Bone marrow (tissue), 2 donors: ENCODE data around the gene CMSS1.

Source experiments
- DNase-seq, 2 donors: peaks; one replicate each; lab custom pipeline; 2025; lab: John Stamatoyannopoulos, UW

The CMSS1 gene

DNA sequence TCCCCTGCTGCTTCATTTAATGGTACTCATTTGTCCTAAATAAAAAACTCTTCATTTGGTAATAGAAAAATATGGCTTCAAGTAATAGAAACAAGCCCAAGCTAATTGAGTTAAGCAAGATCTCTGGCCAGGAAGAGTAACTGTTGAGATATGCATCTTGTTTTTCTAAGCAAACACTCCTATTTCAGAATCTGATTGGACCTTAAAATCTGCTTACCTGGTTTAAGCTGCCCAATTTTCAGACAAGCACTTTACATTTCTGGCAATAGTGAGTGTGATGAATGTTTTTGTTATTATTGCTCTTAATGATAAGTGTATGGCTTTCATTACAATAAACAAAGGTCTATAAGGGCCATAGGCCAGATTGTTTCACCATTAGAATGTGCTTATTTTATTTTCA lies 86.2 kb downstream of the CMSS1 start:
- no peak for DNase-seq

- DNase-seq, result no peak
Measured at GRCh38 chr3:99907959-99908544, 90.4 kb downstream of the CMSS1 start.

DNA sequence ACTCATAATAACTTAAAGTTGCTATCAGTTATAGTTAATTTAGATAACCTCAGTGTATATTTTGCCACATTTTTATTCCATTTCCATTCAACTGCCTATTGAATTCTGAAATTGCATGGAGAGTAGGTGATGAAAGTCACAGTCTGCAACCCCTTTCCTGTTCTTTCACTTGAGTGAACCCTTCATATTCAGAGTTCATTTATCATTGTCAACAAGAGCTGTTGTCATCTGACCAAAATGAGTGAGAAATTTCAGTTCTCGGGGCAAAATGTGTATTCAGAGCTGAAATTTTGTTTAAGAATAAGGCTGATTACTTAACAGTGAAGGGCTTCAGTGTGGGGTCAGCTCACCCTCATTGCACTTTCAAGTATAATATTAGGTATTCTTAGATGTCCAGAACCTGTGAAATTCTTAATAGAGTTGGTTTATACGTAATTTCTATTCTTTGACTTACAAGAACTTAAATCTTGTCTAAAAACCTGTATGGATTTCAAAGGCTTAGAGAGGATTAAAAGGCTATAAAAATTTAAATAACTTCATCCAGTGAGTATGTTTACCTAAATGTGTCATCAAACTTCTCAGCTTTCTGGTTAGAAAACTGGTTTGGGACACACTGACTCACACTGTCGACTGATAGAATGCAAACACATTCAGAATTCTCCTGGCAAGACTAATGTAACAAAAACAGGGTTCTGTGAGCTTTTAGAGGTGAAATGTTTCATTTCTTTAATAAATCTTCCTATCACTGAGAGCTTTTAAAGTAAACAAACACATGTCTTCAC lies 92.2 kb downstream of the CMSS1 start:
- DNase-seq, result no peak

DNA sequence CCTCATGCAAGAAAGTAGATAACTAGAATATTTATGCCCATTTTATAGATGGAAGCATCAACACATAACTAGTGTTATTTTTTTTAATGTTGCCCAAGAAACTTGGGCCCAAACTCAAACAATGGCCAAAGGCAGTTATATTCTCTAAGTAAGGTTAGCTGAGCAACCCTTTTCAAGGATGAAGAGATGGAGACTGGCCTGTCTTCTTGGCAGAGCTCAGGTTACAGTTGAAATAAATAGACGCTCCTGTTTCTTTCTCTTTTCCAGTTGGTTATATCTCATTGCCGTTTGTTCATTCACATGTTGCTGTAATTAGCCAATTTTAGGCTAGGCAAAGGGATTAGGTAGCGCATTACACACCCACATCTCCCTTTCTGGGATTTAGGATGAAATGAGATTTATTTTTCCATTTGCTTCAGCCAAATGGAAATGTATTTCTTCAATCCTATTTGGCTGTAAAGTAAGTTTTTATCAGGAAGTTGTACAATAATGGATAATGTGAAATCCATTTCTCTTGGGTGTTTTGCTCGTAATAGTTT lies 93.2 kb downstream of the CMSS1 start:
- DNase-seq, result no peak

- DNase-seq, result no peak
Measured at GRCh38 chr3:99911433-99911832, 93.8 kb downstream of the CMSS1 start.

DNA sequence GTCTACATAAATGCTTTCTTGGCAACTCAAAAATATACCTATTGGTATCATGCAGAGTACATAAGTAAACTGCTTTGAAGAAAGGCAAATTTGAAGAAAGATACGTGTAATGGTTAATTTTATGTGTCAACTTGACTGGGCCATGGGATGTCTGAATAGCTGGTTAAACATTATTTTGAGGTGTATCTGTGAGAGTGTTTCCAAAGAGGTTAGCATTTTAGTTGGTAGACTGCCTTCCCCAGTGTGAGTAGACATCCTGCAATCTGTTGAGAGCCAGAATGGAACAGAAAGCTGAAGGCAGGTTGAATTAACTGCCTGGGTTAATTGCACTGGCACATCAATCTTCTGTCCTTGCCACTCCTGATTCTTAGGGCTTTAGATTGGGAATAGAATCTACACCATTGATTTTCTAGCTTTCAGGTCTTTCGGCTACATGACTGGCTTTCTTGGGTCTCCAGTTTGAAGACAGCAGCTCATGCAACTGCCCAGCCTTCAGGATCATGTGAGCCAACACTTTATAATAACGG lies 98.3 kb downstream of the CMSS1 start:
- no peak for DNase-seq

DNA sequence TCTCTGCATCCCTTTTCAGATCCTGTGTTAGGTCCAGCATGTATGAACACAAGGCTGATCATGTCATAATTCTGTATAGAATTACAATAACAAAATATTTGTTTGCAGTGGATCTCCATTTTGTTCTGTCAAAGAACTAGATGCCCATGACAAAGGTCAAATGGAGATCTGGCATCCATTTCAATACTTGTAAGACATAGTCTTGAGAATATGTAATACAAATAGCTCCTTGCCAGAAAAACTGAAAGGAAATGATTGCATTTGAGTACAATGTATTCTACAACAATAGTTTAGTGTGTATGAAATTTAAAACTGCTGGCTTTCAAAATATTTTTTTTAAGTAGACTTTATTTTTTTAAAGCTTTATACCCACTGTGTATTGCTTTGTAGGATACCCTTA lies 101.1 kb downstream of the CMSS1 start:
- DNase-seq, result no peak

DNA sequence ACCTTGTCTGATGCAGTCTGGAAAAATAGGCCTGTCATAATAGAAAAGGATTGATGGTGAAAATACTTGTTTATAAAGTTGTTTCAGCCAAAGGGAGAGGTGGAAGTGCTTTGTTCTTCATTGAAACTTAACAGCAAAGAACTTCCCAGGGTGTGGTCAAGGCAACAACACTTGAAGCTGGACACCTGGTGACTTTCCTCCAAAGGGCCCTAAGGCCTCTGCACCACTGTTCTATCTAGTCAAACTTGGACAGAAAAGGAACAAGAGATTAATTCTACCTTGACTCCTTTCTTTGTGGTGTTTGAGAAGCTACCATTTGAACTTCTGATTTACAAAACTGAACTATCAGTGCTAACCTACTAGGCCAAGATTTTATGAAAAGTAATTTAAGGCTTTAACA lies 102.0 kb downstream of the CMSS1 start:
- DNase-seq, result no peak

DNA sequence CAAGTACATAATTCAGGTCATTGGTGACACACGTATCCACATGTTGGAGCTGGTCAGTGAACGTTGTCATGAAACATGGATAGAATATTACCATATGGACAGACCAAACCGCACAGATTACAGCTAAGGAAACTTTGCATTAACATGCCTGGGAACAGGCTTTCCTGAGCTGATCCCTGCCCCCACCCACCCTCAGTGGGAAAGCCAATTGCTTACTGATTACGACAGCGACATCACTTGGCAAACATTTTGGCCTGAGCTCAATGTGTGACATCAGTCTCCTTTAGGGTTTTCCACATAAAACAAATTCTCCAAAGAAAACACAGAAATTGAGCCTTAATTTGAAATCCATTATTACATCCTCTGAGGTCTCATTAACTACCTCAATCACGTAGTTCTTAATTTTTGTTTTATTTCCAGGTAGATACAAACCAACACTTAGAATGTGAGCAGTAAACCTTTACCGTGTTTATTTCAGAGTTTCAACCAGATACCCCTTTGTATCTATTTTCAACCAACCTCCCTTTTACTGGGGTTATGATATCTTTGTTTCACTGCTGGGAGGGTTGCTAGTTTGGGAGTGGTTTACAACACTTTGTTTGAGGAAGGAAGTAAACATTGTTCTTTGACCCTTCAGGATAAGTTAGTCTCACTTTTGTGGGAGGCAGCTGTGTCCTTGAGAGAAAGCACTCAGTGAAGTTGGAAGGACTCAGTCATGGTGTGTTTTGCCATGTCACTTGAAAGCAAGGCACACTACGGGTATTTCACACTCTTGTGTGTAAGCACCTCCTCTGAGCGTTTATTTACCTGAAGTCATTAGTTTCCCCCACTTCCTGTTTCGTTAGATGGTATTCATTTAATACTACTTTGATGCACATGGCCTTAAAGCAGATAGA lies 103.1 kb downstream of the CMSS1 start:
- DNase-seq, result peak in 1 of 2 donors; percentile 31

GRCh38 chr3:99921377-99921695 lies 103.7 kb downstream of the CMSS1 start:
- DNase-seq, result no peak

- DNase-seq, result no peak
Measured at GRCh38 chr3:99921986-99922385, 104.3 kb downstream of the CMSS1 start.

DNA sequence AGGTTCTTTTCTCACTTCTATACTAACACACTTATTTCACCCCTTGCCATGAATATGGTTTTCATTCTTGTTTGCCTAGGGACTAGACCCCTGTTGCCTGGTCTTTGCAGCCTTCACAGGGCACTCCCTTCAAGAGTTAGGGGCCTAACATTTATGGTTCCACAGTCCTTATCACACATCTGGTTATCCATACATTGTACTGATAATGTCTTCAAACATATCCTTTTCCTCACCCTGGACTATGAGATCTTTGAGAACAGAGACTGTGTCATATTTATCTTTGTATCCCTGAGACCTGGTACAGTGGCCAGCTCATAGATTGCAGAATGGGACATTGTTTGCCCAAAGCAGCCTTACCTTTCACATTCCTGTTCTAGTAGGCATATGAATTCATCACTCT lies 106.2 kb downstream of the CMSS1 start:
- no peak for DNase-seq

DNA sequence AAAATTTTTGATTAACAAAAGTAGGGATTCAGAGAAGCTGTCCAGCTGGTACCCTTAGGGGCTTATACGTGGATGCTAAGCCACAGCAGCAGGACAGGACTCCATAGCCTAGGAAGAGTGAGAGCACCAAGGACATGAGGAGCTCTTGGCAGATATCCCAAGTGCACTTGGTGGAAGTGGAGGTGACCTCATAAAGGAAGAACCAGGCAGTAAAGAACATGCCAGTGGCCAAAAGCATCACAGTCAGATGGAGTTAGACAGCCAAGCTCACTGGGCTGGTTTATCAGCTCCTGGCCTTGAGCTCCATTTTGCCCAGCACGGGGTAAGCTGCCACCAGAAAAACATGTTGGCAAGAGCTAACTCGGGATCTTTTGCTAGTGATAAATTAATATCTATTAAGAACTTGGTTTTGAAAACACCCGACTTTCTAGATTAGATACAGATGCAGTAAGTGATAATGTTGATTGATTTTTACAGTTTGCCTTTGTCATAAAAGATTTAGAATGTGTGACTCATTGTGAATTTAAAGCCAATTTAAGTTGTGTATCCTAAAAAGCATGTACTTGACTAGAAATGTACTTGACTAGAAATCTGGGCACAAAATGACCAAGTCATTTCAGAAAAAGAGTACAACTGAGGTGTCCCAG lies 108.0 kb downstream of the CMSS1 start:
- no peak for DNase-seq

DNA sequence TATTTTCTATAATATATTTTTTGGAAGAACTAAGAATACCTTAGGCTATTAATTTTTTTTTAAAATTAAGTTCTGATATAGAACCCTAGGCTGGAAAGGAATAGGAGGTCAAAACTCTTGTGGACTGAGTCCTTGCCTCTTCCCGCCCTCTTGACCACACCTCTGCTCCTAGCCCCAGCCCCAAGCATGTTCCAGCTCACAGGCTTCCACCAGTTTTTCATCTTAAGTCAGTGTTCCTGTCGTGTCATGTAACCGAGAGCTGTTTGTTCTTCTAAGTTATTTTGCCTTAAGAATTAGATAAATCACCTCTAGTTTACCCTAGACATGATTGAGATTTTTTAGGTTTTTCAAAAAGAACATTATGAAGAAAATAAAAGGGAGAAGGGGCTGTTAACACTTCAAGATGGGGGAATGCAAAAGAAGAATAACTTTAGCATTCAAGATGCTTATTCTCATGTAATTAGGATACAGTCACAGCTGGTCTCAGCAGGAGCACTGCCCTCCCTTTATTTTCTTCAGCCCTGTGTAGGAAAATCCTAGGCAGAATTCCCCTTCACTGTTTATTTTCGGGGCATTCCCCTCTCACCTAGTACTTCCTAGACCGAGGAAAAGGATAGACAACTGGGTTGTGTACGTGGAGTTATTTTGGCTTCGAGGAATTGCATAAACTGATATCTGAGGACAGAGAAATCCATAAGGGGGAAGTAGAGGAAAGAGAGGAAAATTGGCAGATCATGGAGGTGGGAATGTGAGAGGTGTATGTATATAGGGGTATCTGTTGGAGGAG lies 110.2 kb downstream of the CMSS1 start:
- DNase-seq, result no peak

DNA sequence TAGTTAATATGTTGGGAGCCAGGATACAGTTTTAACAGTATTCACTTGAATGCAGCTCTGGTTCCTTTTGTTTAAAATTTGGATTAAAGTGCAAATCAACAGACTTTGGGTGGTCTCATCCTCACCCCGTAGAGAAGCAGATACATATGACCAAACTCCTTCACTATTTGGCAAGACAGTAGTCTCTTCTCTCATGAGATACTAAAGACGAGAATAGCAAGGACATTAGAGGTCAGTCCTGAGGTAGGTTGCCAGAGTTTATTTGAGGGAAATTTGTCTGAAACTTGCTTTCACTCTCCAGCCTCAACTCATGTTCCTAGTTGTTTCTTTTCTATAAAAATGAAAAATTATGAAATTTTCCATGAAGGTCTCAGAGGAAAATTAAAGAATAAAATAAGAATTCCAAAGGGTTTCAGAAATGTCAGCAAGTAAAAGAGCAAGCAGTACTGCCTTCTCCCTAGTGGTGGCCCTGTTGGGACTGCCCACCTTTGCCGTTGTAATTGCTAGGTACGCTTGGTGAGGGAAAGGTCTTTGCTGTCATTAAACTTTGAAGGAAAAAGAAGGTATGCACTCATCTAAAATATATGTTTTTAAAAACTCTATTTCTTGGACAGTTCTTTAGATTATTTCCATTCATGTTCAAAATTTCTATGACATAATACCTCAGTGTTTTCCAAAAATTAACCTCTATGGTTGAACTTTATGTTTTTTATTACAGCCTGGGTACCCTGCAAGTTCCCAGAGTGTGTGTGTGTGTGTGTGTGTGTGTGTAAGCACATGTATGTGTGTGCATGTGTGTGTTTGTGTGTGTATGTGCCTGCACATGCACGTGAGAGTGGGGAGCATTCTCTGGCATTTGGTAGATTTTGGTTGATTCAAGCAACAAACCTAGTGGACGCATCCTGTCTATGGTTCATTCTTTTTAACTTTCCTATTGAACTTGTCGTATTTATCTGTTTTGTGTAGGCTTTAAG lies 111.4 kb downstream of the CMSS1 start:
- no peak for DNase-seq

- DNase-seq, result no peak
Measured at GRCh38 chr3:99929745-99930139, 112.1 kb downstream of the CMSS1 start.

- DNase-seq, result no peak
Measured at GRCh38 chr3:99931059-99931458, 113.4 kb downstream of the CMSS1 start.

DNA sequence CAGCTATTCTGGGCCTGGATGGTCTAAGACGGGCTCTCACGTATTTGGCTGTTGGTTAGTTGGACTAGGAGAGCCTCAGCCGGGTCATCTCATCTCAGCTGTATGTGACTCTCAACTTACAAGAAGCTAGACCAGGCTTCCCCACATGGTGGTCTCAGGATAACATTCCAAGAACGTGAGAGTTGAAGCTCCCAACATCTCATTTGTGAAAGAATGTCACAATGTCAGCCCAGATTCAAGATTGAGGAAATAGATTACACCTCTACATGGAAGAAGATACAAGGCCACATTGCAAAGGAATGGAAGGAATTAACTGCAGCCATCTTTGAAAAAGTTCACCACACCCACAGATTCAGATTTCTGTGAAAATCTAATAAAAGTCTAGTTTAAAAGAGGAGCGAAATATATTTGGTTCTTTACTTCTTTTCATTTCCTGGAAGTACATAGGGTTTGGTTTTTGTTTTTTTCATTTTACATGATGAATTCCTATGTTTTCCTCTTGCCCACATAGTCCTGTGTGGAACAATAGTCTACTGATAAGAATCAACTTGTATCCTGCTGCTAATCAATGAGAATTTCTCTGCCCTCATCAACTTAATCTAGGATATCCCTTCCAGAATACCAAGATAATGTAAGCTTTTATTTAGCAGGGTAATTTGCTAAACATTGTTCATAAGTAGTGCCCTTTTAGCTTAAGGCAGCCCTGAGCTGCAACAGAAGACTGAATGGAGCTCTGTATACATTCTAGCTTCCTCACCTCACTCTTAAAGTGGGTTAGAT lies 116.5 kb downstream of the CMSS1 start:
- no peak for DNase-seq
